Left cardiac atrium (tissue), 4 donors: ENCODE data around the gene GALNT15. TPM values are rescaled to one million over a fixed set of nuclear protein-coding genes. Genes with fewer than 3 reads are reported as not detected.

Source experiments
- ATAC-seq, 2 donors: fragments of 200-7000 bp; cut with Tn5 transposase; one replicate each; pipeline ENCODE4 v1.9.1; 2020; ENCODE audit warnings: mild to moderate bottlenecking in 2 of 2, moderate library complexity in 2 of 2
- DNase-seq: peaks from one replicate; pipeline ENCODE4 v3.0.0-alpha.2; 2020
- intact Hi-C, 2 donors: fragments of 100-400 bp; cut with DNase I; formaldehyde crosslinking; loops; one replicate each; pipeline versions ENCODE4 v1.14.1 to v1.15.1; 2022 to 2023
- total RNA-seq, 2 donors: library from RNA; stranded (reverse); fragmentation: NEBNext Ultra II Directional; extraction: Animal tissue kit (Norgen Biotek cat#: 25700); gene quantifications; one replicate each; pipeline ENCODE4 v1.2.1, GENCODE V29; 2021
- donor health status: DM: no; HTN: yes; CAD: no.
- donor health status: DM: no; HTN: yes; CAD: no; lungs with severe emphysema.
- donor health status: DM: yes; HTN: yes; CAD: no.
- donor health status: Dilated cardiomyopathy.

GALNT15 gene
- total RNA-seq, 2 donors from 2014 or later = 11.1 to 26.5 TPM

DNA sequence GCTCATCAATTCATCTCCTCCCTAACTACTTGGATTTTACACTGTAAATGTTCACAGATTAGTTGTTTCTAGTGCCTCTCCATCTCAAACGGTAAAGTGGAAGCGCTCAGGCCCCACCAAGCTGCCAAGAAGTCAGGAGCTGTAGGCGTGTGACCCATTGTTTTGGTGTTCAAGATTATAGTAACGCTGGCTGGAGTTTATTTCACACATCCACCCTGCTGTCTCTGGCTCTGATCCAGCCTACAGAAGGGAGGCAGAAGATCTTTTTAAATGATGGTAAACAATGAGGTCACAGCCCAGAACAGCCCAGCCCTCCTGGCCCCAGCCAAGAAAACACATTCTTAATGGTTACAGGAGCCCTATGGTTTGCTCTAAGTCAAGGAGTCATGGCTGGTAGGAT is 25.7 kb upstream of the GALNT15 start:
- DNase-seq (peak; percentile 80), ATAC-seq (peak; percentile 74 to 86)

DNA sequence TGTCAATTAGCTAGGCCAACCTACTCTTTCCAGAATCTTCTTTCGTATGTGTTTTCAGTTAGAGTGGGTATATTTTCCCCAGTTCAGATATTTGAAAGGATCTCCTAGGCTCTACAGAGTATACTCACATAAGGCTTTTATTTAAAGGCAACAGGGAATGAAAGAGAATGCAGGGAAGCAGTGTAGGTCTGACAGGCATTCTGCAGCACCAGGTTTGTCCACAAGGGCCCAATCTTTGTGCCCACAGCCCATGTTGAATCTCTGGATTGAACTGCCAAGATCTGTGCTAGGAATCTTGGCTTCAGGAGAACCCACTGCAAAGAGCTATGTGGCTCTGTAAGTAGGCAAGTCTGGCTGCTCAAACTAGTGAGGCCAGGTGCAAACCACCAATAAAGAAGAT is 24.2 kb upstream of the GALNT15 start:
- intact Hi-C loops = no loop called here
- ATAC-seq (no peak), DNase-seq (no peak)

More for the DNA sequence above, 25.7 kb upstream of the GALNT15 start:
- intact Hi-C loops = no loop called here

DNA sequence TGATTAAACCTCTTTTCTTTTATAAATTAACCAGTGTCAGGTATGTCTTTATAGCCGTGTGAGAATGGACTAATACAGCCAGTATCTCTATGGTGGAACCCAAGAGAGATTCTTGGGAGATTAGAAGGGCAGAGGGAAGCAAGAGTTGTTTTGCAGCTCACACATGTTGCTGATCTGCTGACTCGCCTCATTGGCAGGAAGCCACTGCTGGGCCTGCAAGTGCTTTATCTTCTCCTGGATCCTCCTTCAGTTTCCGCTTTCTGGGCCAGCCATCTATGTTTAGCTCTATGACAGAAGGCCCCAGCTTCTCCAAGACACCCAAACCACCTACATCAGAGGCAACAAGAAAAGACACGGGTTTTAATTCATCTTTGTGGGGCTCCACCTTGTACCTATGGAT is 23.4 kb upstream of the GALNT15 start:
- peak; percentile 64 to 77 for ATAC-seq
- DNase-seq = peak; percentile 74
- intact Hi-C loops = no loop called here

DNA sequence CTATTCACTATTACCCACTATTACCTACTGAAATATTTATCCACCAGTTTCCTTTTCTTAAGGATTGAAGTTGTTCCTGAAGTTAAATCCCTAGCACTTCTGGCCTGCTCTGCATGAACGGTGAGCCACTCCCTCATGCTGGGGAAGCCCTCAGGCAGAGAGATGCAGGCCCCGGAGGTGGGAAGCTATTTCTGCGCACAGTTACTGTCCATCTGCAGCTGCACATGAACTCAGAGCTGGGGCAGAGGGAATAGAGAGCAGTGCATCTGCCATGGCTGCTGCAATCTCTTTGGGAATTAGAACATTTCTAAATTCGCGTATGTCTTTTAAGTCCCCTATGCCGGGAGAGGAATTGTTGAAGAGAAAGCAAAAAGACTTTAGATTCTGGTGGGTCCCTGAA is 6.3 kb upstream of the GALNT15 start:
- no peak for ATAC-seq
- intact Hi-C loops = no loop called here
- no peak for DNase-seq

DNA sequence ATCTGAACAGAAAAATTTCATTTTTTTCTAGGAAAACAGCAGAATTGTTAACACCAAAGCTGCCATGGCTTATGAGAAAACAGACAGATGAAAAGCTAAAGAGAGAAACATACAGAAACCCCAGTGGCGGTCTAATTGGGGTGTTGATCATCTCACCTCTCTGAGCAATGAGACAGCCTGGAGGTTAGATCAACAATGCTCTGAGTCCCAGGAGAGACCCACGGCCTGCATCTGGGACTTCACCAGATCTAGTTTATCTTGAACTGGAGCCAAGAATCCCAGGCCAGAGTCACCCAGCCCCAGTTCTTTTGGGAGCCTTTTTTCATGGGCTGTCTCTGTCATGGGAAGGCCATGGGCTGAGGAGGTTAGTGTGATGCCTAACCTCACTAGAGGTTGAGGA is 3.5 kb upstream of the GALNT15 start:
- ATAC-seq = no peak
- no peak for DNase-seq
- intact Hi-C loops = loop anchor here in 1 of 2 donors (10.0 kb wide), 1 partner anchor 356 kb away; no protein-coding TSS in a partner anchor

DNA sequence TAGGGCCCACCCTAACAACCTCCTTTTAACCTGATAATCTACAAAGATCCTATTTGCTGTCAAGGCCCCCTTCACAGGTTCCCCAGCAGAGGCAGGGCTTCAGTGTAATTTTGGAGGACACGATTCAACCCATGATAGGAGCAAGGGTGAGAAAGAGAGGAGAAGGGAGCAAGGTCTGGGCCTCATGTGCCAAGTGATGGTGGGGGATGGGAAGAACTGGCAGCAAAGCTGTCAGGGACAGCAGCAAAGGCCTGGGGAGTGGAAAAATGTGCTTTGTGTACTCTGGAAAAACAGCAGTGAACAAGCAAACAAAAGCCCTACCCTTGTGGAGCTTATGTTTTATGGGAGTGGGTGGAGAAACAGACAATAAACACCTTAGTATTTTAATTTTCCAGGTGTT is 2.7 kb upstream of the GALNT15 start:
- DNase-seq (no peak), ATAC-seq (no peak)
- intact Hi-C loops = loop anchor here in 1 of 2 donors (10.0 kb wide), 1 partner anchor 357 kb away; no protein-coding TSS in a partner anchor

DNA sequence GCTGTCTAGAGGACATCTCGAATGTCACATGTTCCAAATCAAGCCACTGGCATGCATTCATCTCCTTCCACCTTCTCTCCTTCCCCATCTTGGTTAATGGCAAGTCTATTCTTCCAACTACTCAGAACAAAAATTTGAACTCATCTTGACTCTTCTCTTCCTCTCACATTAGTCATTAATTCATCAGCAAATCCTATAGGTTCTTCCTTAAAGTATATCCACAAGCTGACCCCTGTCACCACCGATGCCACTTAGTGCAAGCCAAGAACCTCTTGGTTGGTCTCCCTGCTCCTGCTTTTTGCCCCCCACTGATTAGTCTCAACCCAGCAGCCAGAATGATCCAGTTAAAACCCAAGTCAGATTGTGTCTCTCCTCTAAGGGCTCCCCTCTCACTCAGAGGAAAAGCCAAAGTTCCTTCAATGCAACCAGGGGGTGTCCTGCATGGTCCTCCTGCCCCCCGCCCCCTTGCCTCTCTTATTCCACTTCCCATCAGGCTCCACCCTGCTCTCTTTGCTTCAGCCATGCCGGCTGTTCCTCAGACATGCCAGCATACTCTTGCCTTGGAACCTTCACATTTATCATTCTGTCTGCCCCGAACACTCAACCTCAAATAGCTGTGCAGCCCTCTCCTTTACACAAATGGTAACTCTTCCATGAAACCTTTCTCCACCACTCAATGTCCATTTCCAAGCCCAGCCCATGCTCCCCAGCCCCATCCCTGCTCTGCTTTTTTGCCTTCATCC is 1.0 kb upstream of the GALNT15 start:
- intact Hi-C loops = loop anchor here in 1 of 2 donors (10.0 kb wide), 1 partner anchor 359 kb away; no protein-coding TSS in a partner anchor
- DNase-seq (no peak), ATAC-seq (no peak)

DNA sequence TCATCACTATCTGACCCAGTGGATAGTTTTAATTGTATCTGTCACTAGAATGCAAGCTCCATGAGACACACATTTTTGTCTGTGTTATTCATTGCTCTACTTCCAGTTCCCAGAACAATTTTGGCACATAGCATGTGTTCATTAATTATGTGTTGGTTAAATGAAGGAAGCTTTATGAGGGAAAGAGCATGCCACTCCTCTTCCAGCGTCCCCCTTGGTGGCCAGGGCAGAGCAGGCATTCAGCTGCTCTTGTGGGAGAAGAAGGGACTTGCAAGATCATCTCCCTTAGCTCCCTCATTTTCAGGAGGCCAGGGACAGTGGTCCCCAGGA is 489 bp upstream of the GALNT15 start:
- intact Hi-C loops = loop anchor here in 1 of 2 donors (10.0 kb wide), 1 partner anchor 359 kb away; no protein-coding TSS in a partner anchor
- ATAC-seq = peak in 1 of 2 donors; percentile 6
- DNase-seq = no peak

DNA sequence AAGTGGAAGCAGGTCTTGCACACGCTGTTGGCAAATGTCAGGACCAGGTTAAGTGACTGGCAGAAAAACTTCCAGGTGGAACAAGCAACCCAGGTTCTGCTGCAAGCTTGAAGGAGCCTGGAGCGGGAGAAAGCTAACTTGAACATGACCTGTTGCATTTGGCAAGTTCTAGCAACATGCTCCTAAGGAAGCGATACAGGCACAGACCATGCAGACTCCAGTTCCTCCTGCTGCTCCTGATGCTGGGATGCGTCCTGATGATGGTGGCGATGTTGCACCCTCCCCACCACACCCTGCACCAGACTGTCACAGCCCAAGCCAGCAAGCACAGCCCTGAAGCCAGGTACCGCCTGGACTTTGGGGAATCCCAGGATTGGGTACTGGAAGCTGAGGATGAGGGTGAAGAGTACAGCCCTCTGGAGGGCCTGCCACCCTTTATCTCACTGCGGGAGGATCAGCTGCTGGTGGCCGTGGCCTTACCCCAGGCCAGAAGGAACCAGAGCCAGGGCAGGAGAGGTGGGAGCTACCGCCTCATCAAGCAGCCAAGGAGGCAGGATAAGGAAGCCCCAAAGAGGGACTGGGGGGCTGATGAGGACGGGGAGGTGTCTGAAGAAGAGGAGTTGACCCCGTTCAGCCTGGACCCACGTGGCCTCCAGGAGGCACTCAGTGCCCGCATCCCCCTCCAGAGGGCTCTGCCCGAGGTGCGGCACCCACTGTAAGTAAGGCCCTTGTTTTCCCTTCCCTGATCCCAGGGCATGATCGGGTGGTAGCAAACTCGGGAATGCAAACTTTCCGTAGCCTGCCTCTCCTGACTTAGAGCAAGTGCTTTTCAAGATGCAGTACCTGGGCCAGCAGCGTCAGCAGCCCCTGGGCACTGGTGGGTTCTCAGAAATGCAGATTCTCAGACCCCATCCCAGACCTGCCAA is 759 bp downstream of the GALNT15 start:
- ATAC-seq (no peak), DNase-seq (no peak)
- intact Hi-C loops = loop anchor here (5.0 to 10.0 kb wide), 3 partner anchors 72 to 360 kb away; no protein-coding TSS in a partner anchor

DNA sequence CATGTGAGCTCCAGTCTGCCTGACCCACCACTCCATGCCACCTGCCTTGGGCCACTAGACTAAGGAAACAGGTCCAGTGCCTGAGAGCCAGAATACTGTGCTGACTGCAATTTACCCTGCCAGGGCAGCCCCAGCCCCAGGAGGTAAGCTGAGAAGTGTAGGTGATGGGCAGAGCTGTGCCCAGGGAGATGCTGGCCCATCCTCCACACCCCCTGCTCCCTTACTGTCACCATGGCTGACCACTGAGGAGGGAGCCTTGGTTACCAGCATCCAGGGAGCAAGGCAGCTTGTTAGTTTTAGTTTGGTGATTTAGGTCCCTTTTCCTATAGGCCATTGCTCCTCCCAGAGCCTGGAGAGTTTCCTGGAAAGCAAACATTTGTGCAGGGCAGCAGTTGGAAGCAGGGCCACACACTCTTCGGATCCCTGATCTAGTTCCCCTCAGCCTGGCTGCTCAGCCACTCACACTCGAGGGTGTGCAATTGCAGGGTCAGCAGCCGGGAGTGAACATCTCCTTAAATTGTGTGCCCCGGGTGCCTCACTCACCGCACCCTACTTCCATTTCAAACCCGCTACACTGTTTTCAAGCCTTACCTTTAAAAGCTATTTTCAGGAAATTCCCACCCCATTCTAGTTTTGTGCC is 2.0 kb downstream of the GALNT15 start:
- ATAC-seq (no peak), DNase-seq (no peak)
- intact Hi-C loops = loop anchor here (5.0 to 10.0 kb wide), 3 partner anchors 71 to 362 kb away; no protein-coding TSS in a partner anchor

DNA sequence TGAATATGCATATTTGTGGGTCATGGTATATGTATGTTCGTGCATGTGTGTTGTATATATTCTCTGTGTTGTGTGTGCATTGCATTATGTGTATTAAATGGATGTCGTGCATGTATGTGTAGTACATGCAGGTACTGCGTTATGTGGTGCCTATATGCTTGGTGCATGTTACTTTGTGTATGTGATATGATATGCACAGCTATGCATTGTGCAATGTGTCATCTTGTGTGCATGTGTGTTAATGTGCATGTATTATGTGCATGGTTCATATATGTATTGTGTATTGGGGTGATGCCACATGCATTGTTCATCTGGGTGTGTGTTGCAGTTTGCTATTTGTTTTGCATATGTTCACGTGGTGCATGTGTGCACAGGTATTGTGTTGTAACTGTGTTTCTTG is 2.9 kb downstream of the GALNT15 start:
- no peak for ATAC-seq
- intact Hi-C loops = loop anchor here (5.0 to 10.0 kb wide), 3 partner anchors 70 to 363 kb away; no protein-coding TSS in a partner anchor
- DNase-seq = no peak

DNA sequence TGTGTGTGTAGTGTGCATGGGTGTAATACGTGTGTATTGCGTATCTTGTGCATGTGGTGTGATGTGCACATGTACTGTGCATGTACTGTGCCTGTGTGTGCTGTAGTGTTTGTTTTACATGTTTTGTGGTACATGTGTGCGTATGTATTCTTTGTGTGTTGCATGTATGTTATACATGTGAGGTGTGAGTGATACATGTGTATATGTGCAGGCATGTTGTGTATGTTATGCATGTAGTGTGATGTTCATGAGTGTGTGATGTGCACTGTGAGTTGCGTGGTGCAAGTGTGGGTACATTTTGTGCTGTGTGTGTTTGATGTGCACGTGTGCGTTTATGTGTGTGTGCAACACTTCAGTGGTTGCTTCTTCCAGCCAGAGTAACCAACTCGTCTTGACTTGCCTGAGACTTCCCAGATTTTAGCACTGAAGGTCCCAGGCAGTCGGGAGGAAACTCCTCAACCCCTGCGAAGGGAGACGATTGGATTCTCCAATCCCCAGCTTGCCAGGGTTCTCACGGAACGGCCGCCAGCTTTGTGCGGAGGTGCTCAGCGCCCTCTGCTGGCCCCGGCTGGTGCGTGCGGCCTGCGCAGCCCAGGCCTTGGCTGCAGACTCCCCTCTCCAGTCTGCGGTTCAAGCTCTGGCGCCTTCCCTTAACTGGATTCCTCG is 3.6 kb downstream of the GALNT15 start:
- DNase-seq = peak; percentile 83
- intact Hi-C loops = loop anchor here (1.0 to 10.0 kb wide), 4 partner anchors 69 to 363 kb away; no protein-coding TSS in a partner anchor
- peak; percentile 68 to 76 for ATAC-seq

DNA sequence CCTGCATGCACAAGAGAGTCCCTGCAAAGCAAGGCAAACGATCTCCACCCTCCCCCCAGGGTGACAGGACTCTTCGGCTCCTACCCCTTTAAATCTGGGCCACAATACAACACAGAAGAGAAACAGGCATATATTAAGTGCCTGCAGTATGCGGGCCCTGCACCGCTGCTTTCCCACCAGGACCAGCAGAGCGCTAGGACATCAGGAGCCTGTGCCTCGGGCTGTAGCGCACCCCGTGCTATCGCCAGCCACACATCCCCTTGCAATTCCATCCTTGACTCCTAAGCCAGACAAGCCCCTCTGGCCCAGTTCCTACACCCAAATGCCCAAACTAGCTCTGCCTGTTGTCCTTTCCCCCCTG is 4.1 kb downstream of the GALNT15 start:
- DNase-seq (no peak), ATAC-seq (no peak)
- intact Hi-C loops = loop anchor here (1.0 to 10.0 kb wide), 4 partner anchors 69 to 364 kb away; no protein-coding TSS in a partner anchor

DNA sequence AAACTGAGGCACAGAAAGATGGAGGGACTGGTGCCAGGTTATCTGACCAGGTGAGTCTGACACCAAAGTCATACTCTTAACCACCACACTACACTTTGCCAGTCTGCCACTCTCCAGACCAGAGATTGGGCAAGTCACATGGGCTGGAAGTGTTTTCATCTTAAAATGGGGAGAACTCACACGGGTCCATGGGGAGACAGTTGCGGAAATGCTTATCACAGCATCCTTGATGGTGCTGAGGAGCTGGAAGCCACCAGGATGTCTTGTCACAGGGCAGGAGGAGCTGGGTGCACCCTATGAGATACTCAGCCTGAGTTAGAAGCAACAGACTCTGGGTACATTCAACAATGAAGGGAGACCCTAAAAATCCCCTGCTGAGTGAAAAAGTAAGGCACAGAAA is 4.8 kb downstream of the GALNT15 start:
- DNase-seq (no peak), ATAC-seq (no peak)
- intact Hi-C loops = loop anchor here (5.0 to 10.0 kb wide), 3 partner anchors 68 to 364 kb away; no protein-coding TSS in a partner anchor

DNA sequence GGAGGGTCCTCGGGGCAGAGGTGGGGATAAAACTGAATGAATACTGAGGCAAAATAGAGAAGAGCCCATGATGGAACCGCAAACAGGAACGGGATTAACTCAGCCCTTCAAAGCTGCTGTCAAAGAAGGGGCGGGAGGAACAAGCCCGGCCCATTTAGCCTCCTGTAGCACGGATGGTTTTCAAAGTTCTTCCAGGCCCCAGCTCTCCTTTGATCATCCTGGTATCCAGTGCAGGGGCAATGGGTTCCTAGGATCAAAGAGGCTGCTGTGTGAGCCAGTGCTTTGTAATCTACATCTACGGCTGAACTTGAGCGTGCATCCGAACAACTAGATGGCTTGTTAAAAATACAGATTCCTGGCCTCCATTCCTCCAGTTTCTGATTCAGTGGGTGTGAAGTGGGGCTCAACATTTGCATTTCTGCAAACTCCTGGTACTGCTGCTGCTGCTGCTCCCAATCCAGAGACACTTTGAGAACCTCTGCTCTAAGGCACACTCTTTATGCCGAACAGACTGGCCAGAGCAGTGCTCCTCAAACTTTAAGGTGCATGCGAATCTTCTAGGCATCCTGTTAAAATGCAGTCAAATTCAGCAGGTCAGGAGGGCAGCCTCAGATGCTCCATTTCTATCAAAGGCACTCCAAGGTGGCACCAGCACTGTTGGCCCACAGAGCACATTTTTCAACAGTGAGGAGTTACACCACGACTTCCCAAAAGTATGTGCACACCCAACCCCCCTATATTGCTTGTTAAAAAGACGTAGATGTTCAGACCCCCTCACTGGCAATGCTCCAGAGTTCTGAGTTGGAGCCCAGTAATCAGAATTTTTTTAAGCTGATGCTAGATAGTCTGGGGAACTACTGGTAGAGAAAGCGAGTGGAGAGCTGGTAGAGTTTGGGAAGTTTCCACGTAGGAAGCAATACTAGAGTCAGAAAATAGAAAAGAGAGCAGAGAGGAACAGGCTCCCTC is 5.6 kb downstream of the GALNT15 start:
- intact Hi-C loops = loop anchor here (5.0 to 10.0 kb wide), 3 partner anchors 67 to 365 kb away; no protein-coding TSS in a partner anchor
- DNase-seq (no peak), ATAC-seq (no peak)

DNA sequence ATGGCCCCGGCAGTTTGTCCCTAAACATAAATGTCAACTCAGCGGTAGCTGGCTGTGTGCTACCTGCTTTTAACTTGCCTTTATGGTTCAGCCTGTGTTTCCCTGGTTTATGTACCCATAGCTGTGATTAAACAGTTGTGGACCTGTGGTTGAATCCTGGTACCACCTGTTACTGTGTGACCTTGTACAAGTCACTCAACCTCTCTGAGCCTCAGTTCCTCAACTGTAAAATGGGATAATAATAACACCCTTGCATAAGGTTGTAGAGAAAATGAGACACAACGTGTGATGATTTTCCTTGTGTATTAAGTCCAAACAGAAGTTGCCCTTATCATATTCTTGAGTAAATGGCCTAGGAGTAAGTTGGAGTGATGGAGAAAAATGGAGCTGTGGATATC is 6.3 kb downstream of the GALNT15 start:
- ATAC-seq (no peak), DNase-seq (no peak)
- intact Hi-C loops = no loop called here

DNA sequence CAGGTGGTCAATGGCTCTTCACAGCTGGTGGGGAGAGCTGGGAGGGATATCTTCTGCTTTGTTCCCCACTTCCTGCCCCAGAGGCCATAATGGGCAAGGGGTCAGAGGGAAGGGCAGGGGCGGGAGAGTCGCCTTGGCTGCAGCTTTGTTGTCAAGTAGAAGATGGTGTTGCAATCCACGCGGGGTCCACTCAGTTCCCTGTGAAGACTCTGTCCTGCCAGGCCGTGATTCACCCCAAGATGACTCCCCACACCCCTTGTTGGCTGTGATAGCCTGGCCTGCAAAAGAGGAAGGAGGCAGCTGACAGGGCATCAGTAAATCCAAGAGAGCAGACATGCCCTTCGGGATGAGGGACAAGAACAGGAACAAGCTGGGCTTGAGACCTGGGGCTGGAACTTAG is 6.9 kb downstream of the GALNT15 start:
- DNase-seq (peak; percentile 82), ATAC-seq (peak in 1 of 2 donors; percentile 53)
- intact Hi-C loops = no loop called here

DNA sequence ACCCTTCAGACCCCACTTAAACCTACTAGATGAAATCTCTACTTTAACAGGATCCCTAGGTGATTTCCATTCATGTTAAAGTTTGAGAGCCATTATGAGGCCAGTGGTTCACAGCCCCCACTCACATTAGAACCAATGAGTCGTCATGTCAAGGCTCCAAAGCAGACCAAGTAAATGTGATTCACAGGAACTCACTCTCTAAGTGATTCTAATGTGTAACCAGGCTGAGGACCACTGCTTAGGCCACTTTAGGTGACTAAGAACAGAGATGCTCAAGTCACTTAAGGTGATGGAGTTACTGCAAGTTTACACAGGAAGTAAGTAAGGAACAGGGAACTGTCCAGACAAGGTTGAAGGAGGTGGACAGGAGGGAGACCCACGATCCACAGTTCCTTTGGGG is 7.7 kb downstream of the GALNT15 start:
- no peak for ATAC-seq
- DNase-seq = no peak
- intact Hi-C loops = no loop called here
